ES-I3 (cell line): ENCODE measurements around the gene POLE.

Experiments
- H3K36me3 ChIP-seq: 2 replicates; pipeline ENCODE4 v1.6.1; 2013; ENCODE audit warnings: mild to moderate bottlenecking, low read length, control low read depth, moderate library complexity; ENCODE audit not compliant: insufficient read depth
- H3K4me1 ChIP-seq: 2 replicates; pipeline ENCODE4 v1.6.1; 2013; ENCODE audit warnings: mild to moderate bottlenecking, control low read depth, low read length; ENCODE audit not compliant: insufficient read depth
- H3K9ac ChIP-seq: 2 replicates; pipeline ENCODE4 v1.6.1; 2013; ENCODE audit warnings: low read depth, mild to moderate bottlenecking, low read length, moderate library complexity
- H3K9me3 ChIP-seq: 2 replicates; pipeline ENCODE4 v1.6.1; 2013; ENCODE audit warnings: mild to moderate bottlenecking, low read length, moderate library complexity; ENCODE audit not compliant: control insufficient read depth, insufficient read depth

Gene POLE

DNA sequence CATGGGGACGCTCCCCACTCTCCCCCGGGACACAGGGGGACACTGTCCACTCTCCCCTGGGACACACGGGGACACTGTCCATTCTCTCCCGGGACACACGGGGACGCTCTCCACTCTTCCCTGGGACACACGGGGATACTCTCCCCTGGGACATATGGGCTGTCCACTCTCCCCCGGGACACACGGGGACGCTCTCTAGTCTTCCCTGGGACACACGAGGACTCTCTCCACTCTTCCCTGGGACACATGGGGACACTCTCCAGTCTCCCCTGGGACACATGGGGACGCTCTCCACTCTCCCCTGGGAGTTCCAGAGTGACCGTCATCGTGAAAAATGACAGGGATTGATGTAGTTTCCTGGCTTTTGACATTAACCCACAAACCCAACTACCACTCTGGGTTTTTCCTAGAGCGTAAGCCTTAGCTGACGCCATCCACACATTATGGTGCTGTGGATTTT is 71.5 kb downstream of the POLE start:
- H3K4me1 ChIP-seq, result no peaks in the 10 kb centered on the region
- no peak overlapping the region for H3K9ac ChIP-seq
- H3K36me3 ChIP-seq, result no peaks in the 10 kb centered on the region
- H3K9me3 ChIP-seq, result peaks cover 15% of the 10 kb centered on the region

GRCh38 chr12:132614861-132615578 is 72.1 kb downstream of the POLE start:
- Histone ChIP-seq H3K36me3 (no peaks in the 10 kb centered on the region), H3K9ac (no peak overlapping the region), H3K9me3 (peaks cover 15% of the 10 kb centered on the region), H3K4me1 (no peaks in the 10 kb centered on the region)

GRCh38 chr12:132614029-132614428 is 73.1 kb downstream of the POLE start:
- Histone ChIP-seq H3K4me1 (no peaks in the 10 kb centered on the region), H3K9ac (no peak overlapping the region), H3K9me3 (peaks cover 15% of the 10 kb centered on the region), H3K36me3 (no peaks in the 10 kb centered on the region)

- Histone ChIP-seq H3K36me3 (no peaks in the 10 kb centered on the region), H3K9ac (no peak overlapping the region), H3K4me1 (no peaks in the 10 kb centered on the region), H3K9me3 (peaks cover 4% of the 10 kb centered on the region; the same call in 1 of the 2 replicates)
These were observed 75.5 kb downstream of the POLE start for GRCh38 chr12:132611620-132612019.

GRCh38 chr12:132610866-132611602 is 76.1 kb downstream of the POLE start:
- no peak overlapping the region for H3K9ac ChIP-seq
- H3K4me1 ChIP-seq, result no peaks in the 10 kb centered on the region
- peaks cover 4% of the 10 kb centered on the region; the same call in 1 of the 2 replicates for H3K9me3 ChIP-seq
- no peaks in the 10 kb centered on the region for H3K36me3 ChIP-seq

DNA sequence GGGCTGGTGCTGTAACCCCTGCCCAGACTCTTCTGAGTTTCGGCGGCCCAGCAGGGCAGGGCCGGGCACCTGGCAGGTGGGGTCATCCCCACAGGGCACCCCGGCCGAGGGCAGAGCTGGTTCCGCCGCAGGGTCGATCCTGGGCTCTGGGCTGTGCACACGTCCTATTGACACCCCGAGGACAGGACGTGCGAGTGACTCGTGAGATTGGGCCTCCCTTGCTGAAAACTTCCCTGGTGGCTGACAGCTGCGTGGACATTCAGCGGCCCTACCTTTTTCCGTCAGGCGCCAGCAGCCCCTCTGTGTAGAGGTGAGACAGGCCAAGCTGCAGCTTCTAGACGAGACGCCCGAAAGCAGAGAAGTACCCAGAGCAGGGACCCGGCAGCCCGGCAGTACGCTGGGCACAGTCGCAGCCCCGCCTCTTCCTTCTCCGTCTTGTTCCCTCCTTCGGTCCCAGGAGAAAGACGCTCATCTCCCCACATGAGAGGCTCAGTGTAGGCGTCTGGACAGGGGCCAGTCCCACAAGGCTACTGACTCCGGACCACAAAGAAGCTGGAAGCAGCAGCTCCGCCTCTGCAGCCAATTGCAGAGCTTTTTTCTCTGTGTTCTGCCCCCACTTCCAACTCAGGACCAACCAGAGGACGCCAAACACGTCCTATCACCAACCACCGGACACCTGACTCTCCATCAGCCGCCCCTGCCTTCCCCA is 76.9 kb downstream of the POLE start, which contains the start of gene LRCOL1:
LRCOL1 (minus strand) TSS at position 532 of the 709 bp plus-strand sequence. CDS start 4,331 bp downstream, outside the sequence.
- H3K9me3 ChIP-seq, result peaks cover 4% of the 10 kb centered on the region; the same call in 1 of the 2 replicates
- no peaks in the 10 kb centered on the region for H3K4me1 ChIP-seq
- no peaks in the 10 kb centered on the region for H3K36me3 ChIP-seq
- no peak within 1 kb of the TSS for H3K9ac ChIP-seq

- H3K36me3 ChIP-seq, result no peaks in the 10 kb centered on the region
- no peaks in the 10 kb centered on the region; the same call in 1 of the 2 replicates for H3K4me1 ChIP-seq
- H3K9me3 ChIP-seq, result 0 out of 2 replicates have a peak, but pooled peaks cover 4% of the 10 kb centered on the region
- no peak overlapping the region for H3K9ac ChIP-seq
These were observed 78.6 kb downstream of the POLE start for GRCh38 chr12:132608231-132609171.

- Histone ChIP-seq H3K9ac (no peak overlapping the region), H3K4me1 (peaks cover 6% of the 10 kb centered on the region; the same call in 1 of the 2 replicates), H3K9me3 (0 out of 2 replicates have a peak, but pooled peaks cover 4% of the 10 kb centered on the region), H3K36me3 (no peaks in the 10 kb centered on the region)
These were observed 80.2 kb downstream of the POLE start for GRCh38 chr12:132606927-132607326.

DNA sequence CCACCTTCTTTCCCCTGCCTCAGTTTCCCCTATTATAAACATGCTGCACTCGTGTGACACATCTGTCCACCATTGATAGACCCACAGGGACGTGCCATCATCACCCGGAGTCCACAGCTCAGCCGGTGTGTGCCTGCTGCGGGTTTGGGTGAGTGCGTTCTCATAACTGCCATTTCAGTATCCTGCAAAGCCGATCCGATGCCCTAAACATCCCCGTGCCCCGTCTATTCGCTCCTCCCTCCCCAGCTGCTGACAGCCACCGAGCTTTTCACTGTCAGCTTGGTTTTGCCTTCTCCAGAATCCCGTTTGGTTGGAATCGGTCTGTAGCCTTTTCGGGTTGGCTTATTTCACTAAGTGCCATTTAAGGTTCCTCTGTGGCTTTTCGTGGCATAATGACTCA is 80.7 kb downstream of the POLE start:
- Histone ChIP-seq H3K9me3 (0 out of 2 replicates have a peak, but pooled peaks cover 3% of the 10 kb centered on the region), H3K4me1 (peaks cover 6% of the 10 kb centered on the region; the same call in 1 of the 2 replicates)

DNA sequence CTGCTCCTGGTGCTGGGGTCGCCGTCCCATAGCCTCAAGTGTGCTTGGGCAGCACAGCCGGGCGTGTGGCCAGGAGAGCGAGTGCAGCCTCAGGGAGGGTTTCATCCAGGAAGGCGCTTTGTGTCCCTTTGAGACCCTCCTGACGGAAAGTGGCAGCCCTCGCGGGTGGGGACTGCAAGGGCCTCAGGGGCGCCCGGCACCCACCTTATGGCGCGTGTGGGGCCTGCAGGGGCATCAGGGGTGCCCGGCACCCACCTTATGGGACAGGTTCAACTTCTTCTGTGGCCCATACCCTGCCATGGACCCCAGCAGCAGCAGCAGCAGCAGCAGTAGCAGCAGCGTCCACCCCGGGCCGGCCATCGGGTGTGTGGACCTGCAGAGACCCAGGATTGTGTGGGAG is 81.2 kb downstream of the POLE start:
- no peaks in the 10 kb centered on the region for H3K36me3 ChIP-seq
- no peaks in the 10 kb centered on the region for H3K9me3 ChIP-seq
- peaks cover 6% of the 10 kb centered on the region; the same call in 1 of the 2 replicates for H3K4me1 ChIP-seq
- H3K9ac ChIP-seq, result no peak overlapping the region

More for the DNA sequence above, 80.7 kb downstream of the POLE start:
- H3K36me3 ChIP-seq, result no peaks in the 10 kb centered on the region
- H3K9ac ChIP-seq, result no peak overlapping the region

DNA sequence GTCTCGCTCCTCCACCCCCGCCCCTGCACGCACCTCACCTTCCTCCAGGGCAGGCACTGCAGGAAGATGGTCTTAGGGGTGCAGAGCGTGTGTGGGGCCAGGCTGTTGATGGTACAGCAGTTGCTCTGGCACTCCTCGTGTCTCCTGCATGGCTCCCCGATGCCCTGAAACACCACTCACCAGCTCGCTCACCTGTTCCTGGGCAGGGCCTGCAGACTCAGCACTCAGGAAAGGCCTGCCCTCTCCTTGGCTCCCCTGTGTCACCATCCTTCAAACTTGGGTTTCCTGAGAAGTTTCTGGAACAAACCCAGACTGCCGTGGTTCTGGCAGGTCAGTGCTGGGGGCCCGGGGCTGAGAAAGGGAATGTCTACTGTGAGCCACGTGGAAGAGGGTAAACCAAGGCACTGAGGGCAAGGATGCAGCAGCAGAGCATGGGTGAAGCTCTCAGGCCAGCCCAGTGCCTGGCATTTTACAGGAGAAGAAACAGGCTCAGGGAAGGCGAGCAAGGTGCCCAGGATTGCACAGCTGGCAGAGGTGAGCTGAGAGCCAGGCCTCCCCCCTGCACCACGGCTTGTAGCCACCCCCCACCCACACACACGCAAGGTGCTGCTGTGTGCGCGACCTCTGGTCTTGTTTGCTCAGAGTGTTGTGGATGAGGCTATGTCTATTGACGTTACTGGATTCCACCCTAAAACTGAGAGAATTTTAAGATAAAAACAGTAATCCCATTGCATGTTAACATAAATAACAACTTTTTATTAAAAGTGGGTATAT is 82.3 kb downstream of the POLE start:
- Histone ChIP-seq H3K4me1 (peaks cover 6% of the 10 kb centered on the region; the same call in 1 of the 2 replicates), H3K36me3 (no peaks in the 10 kb centered on the region), H3K9ac (no peak overlapping the region), H3K9me3 (no peaks in the 10 kb centered on the region)

- H3K4me1 ChIP-seq, result peaks cover 6% of the 10 kb centered on the region; the same call in 1 of the 2 replicates
- H3K9me3 ChIP-seq, result no peaks in the 10 kb centered on the region
- H3K9ac ChIP-seq, result peak overlapping the region; percentile 24; the same call in 1 of the 2 replicates
- H3K36me3 ChIP-seq, result no peaks in the 10 kb centered on the region
These were observed 83.0 kb downstream of the POLE start for GRCh38 chr12:132604151-132604618.
